ENCODE results near the gene SPDYE16.
"Not testable (repeated sequence)": the region's sequence is repeated elsewhere in the genome, so short reads cannot be mapped to it uniquely, and the experiment has no call there.

Gene SPDYE16

GRCh38 chr7:76543197-76543596, at the start of gene SPDYE16:
Gene SPDYE16 (minus strand): TSS chr7:76543297. CDS start chr7:76541459, 1,838 bp downstream.
- not testable (repeated sequence) for DNase-seq

- not testable (repeated sequence) for DNase-seq
These were observed 49.6 kb upstream of the SPDYE16 start for GRCh38 chr7:76592694-76593093.

GRCh38 chr7:76591602-76592304, 48.7 kb upstream of the SPDYE16 start:
- DNase-seq, result not testable (repeated sequence)

GRCh38 chr7:76591033-76591432, 47.9 kb upstream of the SPDYE16 start:
- not testable (repeated sequence) for DNase-seq

GRCh38 chr7:76588586-76588985, 45.5 kb upstream of the SPDYE16 start:
- DNase-seq, result not testable (repeated sequence)

- peak; percentile 74 for DNase-seq
These were observed 43.7 kb upstream of the SPDYE16 start for GRCh38 chr7:76586585-76587315.

GRCh38 chr7:76583636-76584281, 40.7 kb upstream of the SPDYE16 start:
- DNase-seq, result not testable (repeated sequence)

GRCh38 chr7:76582848-76583631, 39.9 kb upstream of the SPDYE16 start:
- DNase-seq, result peak; percentile 83

GRCh38 chr7:76575919-76576655, 33.0 kb upstream of the SPDYE16 start:
- DNase-seq, result peak; percentile 17

- not testable (repeated sequence) for DNase-seq
These were observed 32.3 kb upstream of the SPDYE16 start for GRCh38 chr7:76575431-76575830.

GRCh38 chr7:76572296-76572695, 29.2 kb upstream of the SPDYE16 start:
- DNase-seq, result not testable (repeated sequence)

- DNase-seq, result not testable (repeated sequence)
These were observed 27.3 kb upstream of the SPDYE16 start for GRCh38 chr7:76570324-76570775.

GRCh38 chr7:76568742-76569141, 25.6 kb upstream of the SPDYE16 start:
- DNase-seq, result peak; percentile 64

- not testable (repeated sequence) for DNase-seq
These were observed 24.7 kb upstream of the SPDYE16 start for GRCh38 chr7:76567753-76568152.

GRCh38 chr7:76567311-76567710, 24.2 kb upstream of the SPDYE16 start:
- not testable (repeated sequence) for DNase-seq

- not testable (repeated sequence) for DNase-seq
These were observed 21.9 kb upstream of the SPDYE16 start for GRCh38 chr7:76565001-76565400.

- DNase-seq, result not testable (repeated sequence)
These were observed 18.2 kb upstream of the SPDYE16 start for GRCh38 chr7:76561342-76561741.

- not testable (repeated sequence) for DNase-seq
These were observed 17.1 kb upstream of the SPDYE16 start for GRCh38 chr7:76560157-76560556.

GRCh38 chr7:76559685-76560084, 16.6 kb upstream of the SPDYE16 start:
- not testable (repeated sequence) for DNase-seq

- DNase-seq, result not testable (repeated sequence)
These were observed 8.9 kb upstream of the SPDYE16 start for GRCh38 chr7:76551992-76552391.

GRCh38 chr7:76549855-76550248, 6.8 kb upstream of the SPDYE16 start:
- not testable (repeated sequence) for DNase-seq

Data from DMS53 (cell line).